ENCODE results near the gene C1QL1.
A peak's percentile ranks its signal among the peaks of the same experiment; 100 is the strongest.

Gene C1QL1

DNA sequence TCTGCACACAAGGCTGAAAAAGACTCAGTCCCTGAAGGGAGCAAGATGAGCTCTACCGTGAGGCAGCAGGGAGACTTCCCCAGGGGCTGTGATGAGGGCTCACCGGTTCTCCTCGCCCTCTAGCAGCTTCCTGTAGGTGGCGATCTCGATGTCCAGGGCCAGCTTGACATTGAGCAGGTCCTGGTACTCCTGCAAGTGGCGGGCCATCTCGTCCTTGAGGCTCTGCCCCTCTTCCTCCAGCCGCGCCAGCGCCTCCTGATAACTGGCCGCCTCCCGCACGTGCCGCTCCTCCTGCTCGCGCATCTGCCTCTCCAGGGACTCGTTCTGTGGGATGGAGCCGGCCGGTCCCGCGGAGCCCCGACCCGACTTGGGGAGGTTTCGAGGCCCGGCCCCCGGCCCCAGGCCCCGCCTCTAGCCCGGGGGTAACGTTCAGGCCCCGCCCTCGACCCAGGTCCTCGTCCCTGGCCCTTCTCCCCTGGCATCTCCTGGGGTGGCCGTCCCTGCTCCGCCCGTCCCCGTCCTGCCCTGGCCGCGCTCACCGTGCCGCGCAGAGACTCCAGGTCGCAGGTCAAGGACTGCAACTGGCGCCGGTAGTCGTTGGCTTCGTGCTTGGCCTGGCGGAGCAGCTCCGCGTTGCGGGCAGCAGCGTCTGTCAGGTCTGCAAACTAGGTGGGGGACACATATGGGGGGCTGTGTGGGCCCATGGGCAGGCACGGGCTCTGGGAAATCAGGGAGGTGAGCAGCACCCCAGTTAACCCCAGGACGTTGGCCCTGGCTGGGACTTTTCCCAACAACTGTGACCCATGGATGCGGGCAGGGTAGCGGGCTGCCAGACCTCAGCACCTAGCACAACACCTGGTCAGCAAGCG lies 56.7 kb downstream of the C1QL1 start:
- peak; percentile 48 for DNase-seq

DNA sequence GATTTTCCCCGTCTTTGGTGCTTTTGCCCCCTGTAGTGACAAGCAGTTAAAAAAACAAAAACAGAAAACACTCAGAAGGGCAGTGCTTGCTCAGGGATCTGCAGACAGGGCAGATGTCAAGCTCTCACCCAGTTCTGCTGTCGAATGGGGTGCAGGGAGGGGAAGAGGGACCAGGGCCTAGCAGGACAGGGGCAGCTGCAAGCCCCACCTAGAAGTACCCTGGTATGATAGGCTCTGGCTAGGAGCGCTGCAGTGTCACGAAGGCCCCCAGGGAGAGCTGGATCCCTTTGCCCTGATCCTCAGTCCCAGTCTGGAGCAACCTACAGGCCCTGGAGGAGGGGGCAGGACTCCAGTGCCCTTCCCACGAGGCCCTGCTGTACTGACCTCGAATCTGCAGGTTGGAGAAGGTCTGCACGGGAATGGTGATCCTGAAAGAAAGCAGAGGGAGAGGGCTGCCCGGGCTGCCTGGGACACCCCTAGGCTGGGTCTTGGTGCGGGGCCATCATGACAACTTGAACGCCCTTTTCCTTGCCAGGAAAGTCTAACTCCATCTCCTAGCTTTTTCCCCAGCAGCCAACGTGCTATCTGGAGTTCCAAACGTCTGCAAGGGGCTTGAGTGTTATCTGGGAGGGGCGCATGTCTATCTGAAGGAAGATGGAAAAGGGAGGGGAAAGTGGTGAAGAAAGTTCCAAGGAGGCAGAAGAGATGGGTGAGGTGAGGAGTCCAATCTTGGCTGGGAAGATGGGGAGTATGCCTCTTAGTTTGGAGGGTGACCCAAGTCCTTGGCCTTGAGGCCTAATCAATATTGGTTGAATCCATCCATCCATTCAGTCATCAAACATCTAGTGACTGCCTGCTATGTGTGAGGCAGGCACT lies 57.6 kb downstream of the C1QL1 start:
- DNase-seq, result no peak
